ENCODE measurements around the gene PHF1.
A peak's percentile ranks its signal among the peaks of the same experiment; 100 is the strongest.

PHF1 gene

DNA sequence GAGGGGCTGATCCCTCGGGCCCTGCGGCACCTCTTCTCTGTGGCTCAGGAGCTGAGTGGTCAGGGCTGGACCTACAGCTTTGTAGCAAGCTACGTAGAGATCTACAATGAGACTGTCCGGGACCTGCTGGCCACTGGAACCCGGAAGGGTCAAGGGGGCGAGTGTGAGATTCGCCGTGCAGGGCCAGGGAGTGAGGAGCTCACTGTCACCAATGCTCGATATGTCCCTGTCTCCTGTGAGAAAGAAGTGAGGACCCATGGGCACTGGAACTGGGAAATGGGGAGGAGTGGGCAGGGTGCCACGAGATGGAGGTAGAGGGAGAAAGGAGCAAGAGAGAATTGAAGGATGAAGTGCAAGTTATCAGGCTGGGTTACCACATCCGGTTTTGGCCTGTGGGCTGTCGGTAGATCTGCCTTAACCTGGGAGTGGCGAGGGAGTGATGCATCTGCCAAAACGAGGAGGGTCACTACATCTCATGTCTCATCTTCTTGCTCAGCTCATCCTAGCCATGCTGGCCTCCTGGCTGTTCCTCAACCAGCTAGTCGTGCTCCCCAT, 5.4 kb upstream of the PHF1 start:
- TF ChIP-seq POLR2A (IDR thresholded peaks at IDR 0.05; ENCODE audit: extremely low read depth, insufficient read length) = no peak
- TF ChIP-seq, protein P1, sequence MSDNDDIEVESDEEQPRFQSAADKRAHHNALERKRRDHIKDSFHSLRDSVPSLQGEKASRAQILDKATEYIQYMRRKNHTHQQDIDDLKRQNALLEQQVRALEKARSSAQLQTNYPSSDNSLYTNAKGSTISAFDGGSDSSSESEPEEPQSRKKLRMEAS (IDR thresholded peaks at IDR 0.05; ENCODE audit: low read depth, low read length) = no peak
- TF ChIP-seq, protein P2, sequence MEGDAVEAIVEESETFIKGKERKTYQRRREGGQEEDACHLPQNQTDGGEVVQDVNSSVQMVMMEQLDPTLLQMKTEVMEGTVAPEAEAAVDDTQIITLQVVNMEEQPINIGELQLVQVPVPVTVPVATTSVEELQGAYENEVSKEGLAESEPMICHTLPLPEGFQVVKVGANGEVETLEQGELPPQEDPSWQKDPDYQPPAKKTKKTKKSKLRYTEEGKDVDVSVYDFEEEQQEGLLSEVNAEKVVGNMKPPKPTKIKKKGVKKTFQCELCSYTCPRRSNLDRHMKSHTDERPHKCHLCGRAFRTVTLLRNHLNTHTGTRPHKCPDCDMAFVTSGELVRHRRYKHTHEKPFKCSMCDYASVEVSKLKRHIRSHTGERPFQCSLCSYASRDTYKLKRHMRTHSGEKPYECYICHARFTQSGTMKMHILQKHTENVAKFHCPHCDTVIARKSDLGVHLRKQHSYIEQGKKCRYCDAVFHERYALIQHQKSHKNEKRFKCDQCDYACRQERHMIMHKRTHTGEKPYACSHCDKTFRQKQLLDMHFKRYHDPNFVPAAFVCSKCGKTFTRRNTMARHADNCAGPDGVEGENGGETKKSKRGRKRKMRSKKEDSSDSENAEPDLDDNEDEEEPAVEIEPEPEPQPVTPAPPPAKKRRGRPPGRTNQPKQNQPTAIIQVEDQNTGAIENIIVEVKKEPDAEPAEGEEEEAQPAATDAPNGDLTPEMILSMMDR (IDR thresholded peaks at IDR 0.05; ENCODE audit: low read depth, low read length) = no peak
- no peak for DNase-seq (ENCODE audit: low read depth)

DNA sequence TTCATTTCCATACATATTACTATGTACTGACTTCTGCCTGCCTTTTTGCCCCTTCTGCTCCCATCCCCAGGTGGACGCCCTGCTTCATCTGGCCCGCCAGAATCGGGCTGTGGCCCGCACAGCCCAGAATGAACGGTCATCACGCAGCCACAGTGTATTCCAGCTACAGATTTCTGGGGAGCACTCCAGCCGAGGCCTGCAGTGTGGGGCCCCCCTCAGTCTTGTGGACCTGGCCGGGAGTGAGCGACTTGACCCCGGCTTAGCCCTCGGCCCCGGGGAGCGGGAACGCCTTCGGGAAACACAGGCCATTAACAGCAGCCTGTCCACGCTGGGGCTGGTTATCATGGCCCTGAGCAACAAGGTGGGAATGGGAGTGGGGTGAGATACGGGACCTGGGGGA, 4.7 kb upstream of the PHF1 start:
- no peak for DNase-seq (ENCODE audit: low read depth)
- TF ChIP-seq MYC (IDR thresholded peaks at IDR 0.05; ENCODE audit: low read depth, low read length) = no peak
- TF ChIP-seq, protein P2 (IDR thresholded peaks at IDR 0.05; ENCODE audit: low read depth, low read length) = no peak
- TF ChIP-seq, protein P1 (IDR thresholded peaks at IDR 0.05; ENCODE audit: low read depth, low read length) = no peak
- TF ChIP-seq POLR2A (IDR thresholded peaks at IDR 0.05; ENCODE audit: extremely low read depth, insufficient read length) = no peak
- no peak overlapping the region for H3K4me3 ChIP-seq (ENCODE audit: low read depth, low read length)

More for the DNA sequence above, 5.4 kb upstream of the PHF1 start:
- no peak overlapping the region for H3K4me3 ChIP-seq (ENCODE audit: low read depth, low read length)

GRCh38 chr6:33407132-33407718, 3.6 kb upstream of the PHF1 start:
- DNase-seq (ENCODE audit: low read depth) = peak; percentile 52
- H3K4me3 ChIP-seq (ENCODE audit: low read depth, low read length) = no peak overlapping the region
- TF ChIP-seq, protein P1 (IDR thresholded peaks at IDR 0.05; ENCODE audit: low read depth, low read length) = no peak
- TF ChIP-seq MYC (IDR thresholded peaks at IDR 0.05; ENCODE audit: low read depth, low read length) = no peak
- TF ChIP-seq POLR2A (IDR thresholded peaks at IDR 0.05; ENCODE audit: extremely low read depth, insufficient read length) = no peak
- TF ChIP-seq, protein P2 (IDR thresholded peaks at IDR 0.05; ENCODE audit: low read depth, low read length) = no peak

GRCh38 chr6:33410050-33410710, 634 bp upstream of the PHF1 start:
- DNase-seq (ENCODE audit: low read depth) = peak; percentile 99
- peak overlapping the region; percentile 59 for H3K4me3 ChIP-seq (ENCODE audit: low read depth, low read length)
- TF ChIP-seq MYC (IDR thresholded peaks at IDR 0.05; ENCODE audit: low read depth, low read length) = peak; percentile 6
- TF ChIP-seq, protein P2 (IDR thresholded peaks at IDR 0.05; ENCODE audit: low read depth, low read length) = no peak
- TF ChIP-seq, protein P1 (IDR thresholded peaks at IDR 0.05; ENCODE audit: low read depth, low read length) = peak; percentile 45; the same call in 1 of the 2 replicates
- TF ChIP-seq POLR2A (IDR thresholded peaks at IDR 0.05; ENCODE audit: extremely low read depth, insufficient read length) = peak; percentile 72

DNA sequence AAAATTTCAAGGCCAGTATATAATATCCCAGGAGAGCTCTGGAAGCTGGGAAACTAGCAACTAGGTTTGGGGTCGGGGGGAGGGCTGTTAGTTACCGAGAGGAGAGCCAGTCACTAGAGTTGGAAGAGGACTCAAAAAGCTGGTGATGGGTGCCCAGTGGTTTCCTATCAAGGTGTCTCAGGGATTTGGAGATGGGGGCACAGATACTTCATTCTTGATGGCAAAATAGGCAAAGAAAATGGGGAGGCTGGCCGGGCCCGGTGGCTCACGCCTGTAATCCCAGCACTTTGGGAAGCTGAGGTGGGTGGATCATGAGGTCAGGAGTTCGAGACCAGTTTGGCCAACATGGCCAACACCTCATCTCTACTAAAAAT, 805 bp downstream of the PHF1 start:
- DNase-seq (ENCODE audit: low read depth) = no peak
- no peak for TF ChIP-seq POLR2A (IDR thresholded peaks at IDR 0.05; ENCODE audit: extremely low read depth, insufficient read length)
- TF ChIP-seq MYC (IDR thresholded peaks at IDR 0.05; ENCODE audit: low read depth, low read length) = no peak
- TF ChIP-seq, protein P2 (IDR thresholded peaks at IDR 0.05; ENCODE audit: low read depth, low read length) = no peak
- TF ChIP-seq, protein P1 (IDR thresholded peaks at IDR 0.05; ENCODE audit: low read depth, low read length) = no peak
- H3K4me3 ChIP-seq (ENCODE audit: low read depth, low read length) = peak overlapping the region; percentile 87

Measured in NB4 (cell line).